Measurements from ENCODE around the gene ZNF75A. TPM values are rescaled to one million over a fixed set of nuclear protein-coding genes. Genes with fewer than 3 reads are reported as not detected.

ZNF75A gene
- total RNA-seq, 1 donor from 2014 or later: 36.3 TPM

DNA sequence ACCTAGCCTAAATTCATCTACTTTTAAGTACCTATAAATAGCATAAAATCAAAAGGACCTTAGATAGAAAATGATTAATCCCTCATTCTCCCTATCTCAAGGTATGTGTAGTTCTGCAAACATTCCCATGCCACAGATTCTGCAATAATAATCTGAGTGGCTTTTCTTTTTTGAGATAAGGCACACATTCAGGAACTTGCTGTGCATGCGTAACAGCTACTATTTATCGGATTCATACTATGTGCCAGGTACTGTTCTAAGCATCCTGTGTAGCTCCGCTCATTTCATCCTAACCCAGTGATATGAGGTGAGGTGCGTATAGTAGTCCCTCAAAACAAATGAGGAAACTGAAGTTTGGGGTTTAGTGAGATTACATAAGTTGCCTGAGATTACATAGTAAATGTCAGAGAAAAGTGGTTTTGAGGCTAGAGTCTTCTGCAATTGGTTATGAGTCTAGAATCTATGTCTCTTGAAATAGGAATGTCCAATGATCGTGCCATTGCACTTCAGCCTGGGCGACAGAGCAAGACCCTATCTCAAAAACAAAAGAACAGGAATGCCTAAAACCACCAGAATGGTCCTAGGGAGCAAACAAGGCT, 24.0 kb upstream of the ZNF75A start:
- no peak overlapping the region for H3K27ac ChIP-seq
- Mint-ChIP-seq H3K4me3 (peak overlapping the region; percentile 98), H3K4me1 (peaks cover 15% of the 10 kb centered on the region), H3K36me3 (peaks cover 23% of the 10 kb centered on the region), H3K27ac (no peak overlapping the region), H3K27me3 (ENCODE audit: insufficient read depth, low read depth) (peaks cover 17% of the 10 kb centered on the region), H3K9me3 (peaks cover 7% of the 10 kb centered on the region)
- no peaks in the 10 kb centered on the region for H3K36me3 ChIP-seq
- no peak overlapping the region for H2AFZ ChIP-seq (replicated peaks)
- peaks cover 21% of the 10 kb centered on the region for H3F3A ChIP-seq (ENCODE audit: low read depth)
- TF ChIP-seq CTCF (IDR thresholded peaks at IDR 0.05) (no peak), EZH2phosphoT487 (IDR thresholded peaks at IDR 0.05) (no peak), EZH2 (IDR thresholded peaks at IDR 0.05) (no peak)
- no peak overlapping the region for H3K4me2 ChIP-seq
- no peaks in the 10 kb centered on the region for H3K9me3 ChIP-seq (ENCODE audit: low read depth)
- no peak for DNase-seq (ENCODE audit: low spot score)
- no peaks in the 10 kb centered on the region for H4K20me1 ChIP-seq (ENCODE audit: low read depth)
- H3K4me1 ChIP-seq: peaks cover 10% of the 10 kb centered on the region
- H3K9ac ChIP-seq: no peak overlapping the region
- H3K79me2 ChIP-seq (ENCODE audit: low read depth): peaks cover 30% of the 10 kb centered on the region
- peaks cover 22% of the 10 kb centered on the region for H3K27me3 ChIP-seq
- no peak overlapping the region for H3K4me3 ChIP-seq

- DNase-seq (ENCODE audit: low spot score): peak; percentile 86
- Histone ChIP-seq H3K79me2 (ENCODE audit: low read depth) (peaks cover 37% of the 10 kb centered on the region), H3K27ac (peak overlapping the region; percentile 95), H3K9ac (peak overlapping the region; percentile 39), H3K4me3 (peak overlapping the region; percentile 86), H3K27me3 (peaks cover 13% of the 10 kb centered on the region), H3F3A (ENCODE audit: low read depth) (peaks cover 21% of the 10 kb centered on the region), H3K9me3 (ENCODE audit: low read depth) (no peaks in the 10 kb centered on the region), H4K20me1 (ENCODE audit: low read depth) (no peaks in the 10 kb centered on the region), H3K4me2 (peak overlapping the region; percentile 95), H3K4me1 (peaks cover 10% of the 10 kb centered on the region), H3K36me3 (no peaks in the 10 kb centered on the region), H2AFZ (replicated peaks) (peak overlapping the region; percentile 94)
- TF ChIP-seq CTCF (IDR thresholded peaks at IDR 0.05): peak; percentile 6
- TF ChIP-seq EZH2 (IDR thresholded peaks at IDR 0.05): no peak
- TF ChIP-seq EZH2phosphoT487 (IDR thresholded peaks at IDR 0.05): no peak
- Mint-ChIP-seq H3K4me3 (peak overlapping the region; percentile 98), H3K9me3 (peaks cover 15% of the 10 kb centered on the region), H3K4me1 (peaks cover 15% of the 10 kb centered on the region), H3K27me3 (ENCODE audit: insufficient read depth, low read depth) (peaks cover 19% of the 10 kb centered on the region), H3K27ac (peak overlapping the region; percentile 90), H3K36me3 (peaks cover 31% of the 10 kb centered on the region)
Measured at GRCh38 chr16:3282103-3282729, 23.1 kb upstream of the ZNF75A start.

GRCh38 chr16:3282730-3283542, 22.4 kb upstream of the ZNF75A start, which contains the start of gene ZNF263:
Gene ZNF263 (plus strand): TSS chr16:3283491. CDS start chr16:3283819, 328 bp downstream.
- no peaks in the 10 kb centered on the region for H4K20me1 ChIP-seq (ENCODE audit: low read depth)
- Mint-ChIP-seq H3K4me1 (peaks cover 15% of the 10 kb centered on the region), H3K9me3 (peaks cover 21% of the 10 kb centered on the region), H3K4me3 (peak within 1 kb of the TSS; percentile 98), H3K27me3 (ENCODE audit: insufficient read depth, low read depth) (peaks cover 15% of the 10 kb centered on the region), H3K36me3 (peaks cover 37% of the 10 kb centered on the region), H3K27ac (peak within 1 kb of the TSS; percentile 98)
- H3K79me2 ChIP-seq (ENCODE audit: low read depth): peaks cover 41% of the 10 kb centered on the region
- peaks cover 6% of the 10 kb centered on the region for H3K27me3 ChIP-seq
- peak within 1 kb of the TSS; percentile 86 for H3K4me3 ChIP-seq
- peaks cover 10% of the 10 kb centered on the region for H3K4me1 ChIP-seq
- H3K9ac ChIP-seq: peak within 1 kb of the TSS; percentile 91
- peak within 1 kb of the TSS; percentile 95 for H3K27ac ChIP-seq
- peak within 1 kb of the TSS; percentile 94 for H2AFZ ChIP-seq (replicated peaks)
- H3F3A ChIP-seq (ENCODE audit: low read depth): peaks cover 21% of the 10 kb centered on the region
- peak; percentile 97 for DNase-seq (ENCODE audit: low spot score)
- TF ChIP-seq CTCF (IDR thresholded peaks at IDR 0.05) (no peak), EZH2phosphoT487 (IDR thresholded peaks at IDR 0.05) (no peak), EZH2 (IDR thresholded peaks at IDR 0.05) (no peak)
- peaks cover 5% of the 10 kb centered on the region for H3K36me3 ChIP-seq
- no peaks in the 10 kb centered on the region for H3K9me3 ChIP-seq (ENCODE audit: low read depth)
- peak within 1 kb of the TSS; percentile 95 for H3K4me2 ChIP-seq

Measured in neural progenitor cell (in vitro differentiated cells).